CD14-positive monocyte (primary cell): ENCODE results near the gene LRIF1. TPM values are rescaled to one million over a fixed set of nuclear protein-coding genes. Genes with fewer than 3 reads are reported as not detected.

Source experiments
- DNase-seq, 3 donors: peaks; one replicate each; pipeline ENCODE4 v3.0.0-alpha.2; 2011 to 2022
- H2AFZ ChIP-seq: 2 replicates; pipeline ENCODE4 v1.6.0; 2012; ENCODE audit warnings: mild to moderate bottlenecking, low read depth, low read length, inconsistent platforms; ENCODE audit not compliant: insufficient read depth, poor library complexity, severe bottlenecking
- H3K27ac ChIP-seq, 2 donors: 1 replicate in 1 of 2; 2 replicates in 1 of 2; pipeline ENCODE4 v1.5.1; 2012 to 2013; ENCODE audit warnings: low read length in 2 of 2, control low read depth in 1 of 2, inconsistent platforms in 1 of 2, low read depth in 1 of 2, mild to moderate bottlenecking in 1 of 2
- H3K27me3 ChIP-seq, 2 donors: one replicate each; pipeline versions ENCODE4 v1.6.0 to v1.6.1; 2011 to 2013; ENCODE audit warnings: low read length in 2 of 2; ENCODE audit not compliant: control insufficient read depth in 2 of 2, insufficient read depth in 2 of 2
- H3K36me3 ChIP-seq, 2 donors: replicated peaks in 1 of 2; 1 replicate in 1 of 2; 2 replicates in 1 of 2; pipeline versions ENCODE4 v1.5.1 to v1.6.1; 2012 to 2013; ENCODE audit warnings: low read length in 2 of 2, control low read depth in 1 of 2, inconsistent platforms in 1 of 2, mild to moderate bottlenecking in 1 of 2; ENCODE audit not compliant: insufficient read depth in 2 of 2, control insufficient read depth in 1 of 2
- H3K4me1 ChIP-seq, 2 donors: 1 replicate in 1 of 2; 2 replicates in 1 of 2; pipeline versions ENCODE4 v1.5.1 to v1.6.1; 2012 to 2013; ENCODE audit warnings: low read length in 2 of 2, control low read depth in 1 of 2, inconsistent platforms in 1 of 2, mild to moderate bottlenecking in 1 of 2, moderate library complexity in 1 of 2; ENCODE audit not compliant: insufficient read depth in 2 of 2, control insufficient read depth in 1 of 2
- H3K4me2 ChIP-seq: replicated peaks from 2 replicates; pipeline ENCODE3; 2012; ENCODE audit warnings: low read length, moderate library complexity, mild to moderate bottlenecking; ENCODE audit not compliant: poor library complexity, severe bottlenecking; ENCODE audit errors: extremely low read depth
- H3K4me3 ChIP-seq, 3 experiments: fragments of 200-600 bp in 1 of 3; sonication (generic) in 1 of 3; replicated peaks in 1 of 3; 1 replicate in 2 of 3; 2 replicates in 1 of 3; pipeline ENCODE4 v1.5.1; 2011 to 2013; ENCODE audit warnings: low read length in 3 of 3, mild to moderate bottlenecking in 3 of 3, control low read depth in 2 of 3, low read depth in 2 of 3, inconsistent platforms in 1 of 3, moderate library complexity in 1 of 3
- H3K79me2 ChIP-seq: 2 replicates; pipeline ENCODE4 v1.6.0; 2012; ENCODE audit warnings: mild to moderate bottlenecking, control low read depth, inconsistent platforms, low read length, moderate library complexity; ENCODE audit not compliant: insufficient read depth
- H3K9ac ChIP-seq: 2 replicates; pipeline ENCODE4 v1.6.0; 2017; ENCODE audit warnings: low read length, mild to moderate bottlenecking; ENCODE audit not compliant: insufficient read depth, poor library complexity, severe bottlenecking
- H3K9me3 ChIP-seq, 2 donors: replicated peaks in 1 of 2; 1 replicate in 1 of 2; 2 replicates in 1 of 2; pipeline versions ENCODE4 v1.5.1 to v1.6.1; 2012 to 2013; ENCODE audit warnings: low read length in 2 of 2, control low read depth in 1 of 2; ENCODE audit not compliant: control insufficient read depth in 1 of 2, insufficient read depth in 1 of 2
- H4K20me1 ChIP-seq: 2 replicates; pipeline ENCODE4 v1.6.0; 2012; ENCODE audit warnings: mild to moderate bottlenecking, low read length, control low read depth, moderate library complexity; ENCODE audit not compliant: insufficient read depth
- H3K27ac Mint-ChIP-seq, 7 donors: one replicate each; pipeline ENCODE4 v1.8.0; 2020; ENCODE audit warnings: mild to moderate bottlenecking in 7 of 7, mixed read lengths in 7 of 7, moderate library complexity in 6 of 7, inconsistent platforms in 2 of 7
- H3K27me3 Mint-ChIP-seq, 3 donors: one replicate each; pipeline ENCODE4 v1.8.0; 2021 to 2022; ENCODE audit warnings: low read depth in 3 of 3, mild to moderate bottlenecking in 3 of 3, mixed read lengths in 3 of 3, moderate library complexity in 3 of 3, inconsistent platforms in 1 of 3
- H3K36me3 Mint-ChIP-seq, 2 donors: one replicate each; pipeline ENCODE4 v1.8.0; 2020; ENCODE audit warnings: mixed read lengths in 2 of 2, inconsistent platforms in 1 of 2, mild to moderate bottlenecking in 1 of 2
- H3K4me1 Mint-ChIP-seq: one replicate; pipeline ENCODE4 v1.8.0; 2020; ENCODE audit warnings: mild to moderate bottlenecking, mixed read lengths
- H3K4me3 Mint-ChIP-seq, 2 donors: one replicate each; pipeline ENCODE4 v1.8.0; 2020; ENCODE audit warnings: mild to moderate bottlenecking in 2 of 2, mixed read lengths in 2 of 2, moderate library complexity in 1 of 2
- H3K9me3 Mint-ChIP-seq, 7 donors: one replicate each; pipeline ENCODE4 v1.8.0; 2020 to 2022; ENCODE audit warnings: mixed read lengths in 7 of 7, mild to moderate bottlenecking in 6 of 7, moderate library complexity in 6 of 7, inconsistent platforms in 2 of 7
- CTCF ChIP-seq: fragments of 200-600 bp; IDR thresholded peaks from one replicate; pipeline ENCODE4 v1.8.0; 2022; ENCODE audit warnings: antibody characterized with exemption, mild to moderate bottlenecking
- WGBS: methylation state at CpG from one replicate; pipeline ENCODE4 v1.1.5; 2013; ENCODE audit warnings: missing lambda C conversion rate; ENCODE audit not compliant: insufficient coverage; 5-methylcytosine and 5-hydroxymethylcytosine counted together
- intact Hi-C, 2 donors: fragments of 100-400 bp; cut with micrococcal nuclease; formaldehyde crosslinking; loops; one replicate each; pipeline versions ENCODE4 v1.15.0 to v1.15.1; 2023
- polyA plus RNA-seq, 3 donors: library from polyadenylated mRNA; depleted of rRNA in 1 of 3; unstranded in 2 of 3; stranded (reverse) in 1 of 3; fragments of 300-500 nt in 2 of 3; fragments of >200 nt in 1 of 3; fragmentation: Illumina TruSeq in 2 of 3; gene quantifications; 1 replicate in 2 of 3; 2 replicates in 1 of 3; pipeline ENCODE4 v1.2.3, GENCODE V29; 2012 to 2021

LRIF1 gene
- polyA plus RNA-seq, 3 donors = 1.8 to 8.2 (median 4.0) TPM

GRCh38 chr1:110948038-110948810, 15.5 kb downstream of the LRIF1 start:
- H3K9me3 ChIP-seq = peaks cover 7 to 9% of the 10 kb centered on the region in 2 donors
- no peak for TF ChIP-seq CTCF
- H3K9ac ChIP-seq = no peak overlapping the region
- H3K4me3 ChIP-seq = no peak overlapping the region
- no peaks in the 10 kb centered on the region for H4K20me1 ChIP-seq
- H2AFZ ChIP-seq = no peak overlapping the region
- H3K4me2 ChIP-seq = no peak overlapping the region
- no peak overlapping the region for H3K4me3 Mint-ChIP-seq
- intact Hi-C loops = no loop called here
- peaks cover 19% of the 10 kb centered on the region for H3K4me1 Mint-ChIP-seq
- peaks cover 40 to 59% of the 10 kb centered on the region in 2 donors for H3K36me3 Mint-ChIP-seq
- peaks cover 12 to 48% of the 10 kb centered on the region in 2 donors for H3K36me3 ChIP-seq
- no CpG with 5 or more reads among the region's 10 CpGs for WGBS
- peaks cover 0 to 3% of the 10 kb centered on the region in 2 donors for H3K4me1 ChIP-seq
- peak overlapping the region in 2 of 7 donors; percentile 44 to 59 for H3K27ac Mint-ChIP-seq
- no peak overlapping the region for H3K27ac ChIP-seq
- peak in 2 of 3 donors; percentile 12 to 13 for DNase-seq
- peaks cover 4 to 20% (median 17%) of the 10 kb centered on the region in 7 donors for H3K9me3 Mint-ChIP-seq
- peaks cover 4% of the 10 kb centered on the region for H3K79me2 ChIP-seq
- no peaks in the 10 kb centered on the region for H3K27me3 Mint-ChIP-seq
- H3K27me3 ChIP-seq = no peaks in the 10 kb centered on the region

- Histone ChIP-seq H3K4me1 (no peaks in the 10 kb centered on the region), H3K4me3 (no peak overlapping the region), H3K4me2 (no peak overlapping the region), H3K9ac (no peak overlapping the region), H3K36me3 (peaks cover 8 to 31% of the 10 kb centered on the region in 2 donors), H4K20me1 (no peaks in the 10 kb centered on the region), H3K9me3 (peaks cover 7 to 9% of the 10 kb centered on the region in 2 donors), H3K27ac (no peak overlapping the region), H3K27me3 (no peaks in the 10 kb centered on the region), H3K79me2 (no peaks in the 10 kb centered on the region), H2AFZ (no peak overlapping the region)
- peaks cover 4 to 20% (median 15%) of the 10 kb centered on the region in 7 donors for H3K9me3 Mint-ChIP-seq
- H3K27me3 Mint-ChIP-seq = no peaks in the 10 kb centered on the region
- no peak for DNase-seq
- WGBS = no CpG with 5 or more reads among the region's 2 CpGs
- H3K36me3 Mint-ChIP-seq = peaks cover 25 to 42% of the 10 kb centered on the region in 2 donors
- H3K4me3 Mint-ChIP-seq = no peak overlapping the region
- no peak overlapping the region for H3K27ac Mint-ChIP-seq
- intact Hi-C loops = no loop called here
- H3K4me1 Mint-ChIP-seq = peaks cover 11% of the 10 kb centered on the region
- TF ChIP-seq CTCF = no peak
These were observed 18.1 kb downstream of the LRIF1 start for GRCh38 chr1:110945626-110946025.
